HepG2 (cell line): ENCODE data around the gene IRGQ. TPM values are rescaled to one million over a fixed set of nuclear protein-coding genes. Genes with fewer than 3 reads are reported as not detected.

ENCODE experiments used
- CAMTA2 ChIP-seq: sonication (generic); formaldehyde crosslinking; IDR thresholded peaks from 2 replicates; pipeline ENCODE4 v1.4.0; 2020; ENCODE audit warnings: mild to moderate bottlenecking, missing genetic modification reagents, borderline replicate concordance
- CREM ChIP-seq, 2 experiments: sonication (generic) in 1 of 2; formaldehyde crosslinking in 1 of 2; IDR thresholded peaks; 2 replicates each; pipeline versions ENCODE4 v1.4.0 to v1.6.1; 2016 to 2020; ENCODE audit warnings: antibody characterized with exemption in 1 of 2, mild to moderate bottlenecking in 1 of 2, missing genetic modification reagents in 1 of 2
- IRX3 ChIP-seq: sonication (generic); formaldehyde crosslinking; IDR thresholded peaks from 2 replicates; pipeline ENCODE4 v1.8.1; 2023; ENCODE audit warnings: mild to moderate bottlenecking, low read depth, missing genetic modification reagents, borderline replicate concordance
- KDM5A ChIP-seq: fragments of 200-600 bp; sonication (generic); IDR thresholded peaks from 2 replicates; pipeline ENCODE4 v1.7.0; 2018; ENCODE audit warnings: antibody characterized with exemption, mild to moderate bottlenecking, low read length, borderline replicate concordance
- KLF16 ChIP-seq, 2 experiments: sonication (generic) in 1 of 2; formaldehyde crosslinking in 1 of 2; IDR thresholded peaks; 2 replicates each; pipeline versions ENCODE4 v1.6.1 to v1.8.0; 2016 to 2023; ENCODE audit warnings: missing genetic modification reagents in 2 of 2, missing compliant biosample characterization in 1 of 2
- MYC ChIP-seq: sonication (generic); formaldehyde crosslinking; IDR thresholded peaks from 2 replicates; pipeline ENCODE4 v1.9.0; 2021; ENCODE audit warnings: missing genetic modification reagents, borderline replicate concordance
- NFYC ChIP-seq: IDR thresholded peaks from 2 replicates; pipeline ENCODE4 v1.6.1; 2016; ENCODE audit warnings: missing genetic modification reagents, missing compliant biosample characterization
- POLR2A ChIP-seq, 2 experiments: IDR thresholded peaks; 2 replicates each; pipeline ENCODE4 v1.6.1; 2011; ENCODE audit warnings: low read depth in 2 of 2, low read length in 2 of 2, mild to moderate bottlenecking in 1 of 2, moderate library complexity in 1 of 2; ENCODE audit not compliant: insufficient read depth in 1 of 2
- RFXANK ChIP-seq: IDR thresholded peaks from 2 replicates; pipeline ENCODE4 v1.6.1; 2016
- RFXAP ChIP-seq: sonication (generic); formaldehyde crosslinking; IDR thresholded peaks from 2 replicates; pipeline ENCODE4 v1.4.0; 2020; ENCODE audit warnings: missing genetic modification reagents, borderline replicate concordance
- ZNF670 ChIP-seq: sonication (generic); formaldehyde crosslinking; IDR thresholded peaks from 2 replicates; pipeline ENCODE4 v1.8.0; 2022; ENCODE audit warnings: mild to moderate bottlenecking, missing genetic modification reagents, borderline replicate concordance
- ZNF674 ChIP-seq: sonication (generic); formaldehyde crosslinking; IDR thresholded peaks from 2 replicates; pipeline ENCODE4 v1.5.0; 2020; ENCODE audit warnings: low read depth, mild to moderate bottlenecking, missing genetic modification reagents
- ZNF780A ChIP-seq: sonication (generic); formaldehyde crosslinking; IDR thresholded peaks from 2 replicates; pipeline ENCODE4 v1.8.0; 2022; ENCODE audit warnings: mild to moderate bottlenecking, missing genetic modification reagents, moderate library complexity
- ZNF891 ChIP-seq: sonication (generic); formaldehyde crosslinking; IDR thresholded peaks from 2 replicates; pipeline ENCODE4 v1.5.0; 2020; ENCODE audit warnings: mild to moderate bottlenecking, missing genetic modification reagents
- polyA plus RNA-seq, 8 experiments: library from polyadenylated mRNA; depleted of rRNA in 3 of 8; stranded (reverse) in 7 of 8; unstranded in 1 of 8; fragments of >200 nt; fragmentation: Illumina TruSeq in 4 of 8; extraction: Trizol in 4 of 8; gene quantifications; 2 replicates each; pipeline versions ENCODE4 v1.2.1 to v1.2.3, GENCODE V29; 2011 to 2016; ENCODE audit warnings: low read depth in 4 of 8, missing spikeins in 1 of 8, mixed read lengths in 1 of 8; ENCODE audit not compliant: insufficient read depth in 1 of 8
- total RNA-seq, 5 experiments: library from RNA; depleted of rRNA; stranded (reverse); fragments of >200 nt; fragmentation: Illumina TruSeq; extraction: Trizol; gene quantifications; 2 replicates each; pipeline ENCODE4 v1.2.3, GENCODE V29; 2016; ENCODE audit warnings: low read depth in 1 of 5
- TF ChIP-seq, protein P1 (sequence below): sonication (generic); formaldehyde crosslinking; IDR thresholded peaks from 2 replicates; pipeline ENCODE4 v1.5.1; 2020; ENCODE audit warnings: mild to moderate bottlenecking, missing genetic modification reagents, borderline replicate concordance
- TF ChIP-seq, protein P2 (sequence below): sonication (generic); formaldehyde crosslinking; IDR thresholded peaks from 2 replicates; pipeline ENCODE4 v1.4.0; 2020; ENCODE audit warnings: low read depth, missing genetic modification reagents
- TF ChIP-seq, protein P3 (sequence below): sonication (generic); formaldehyde crosslinking; IDR thresholded peaks from 2 replicates; pipeline ENCODE4 v1.4.0; 2020; ENCODE audit warnings: missing genetic modification reagents

IRGQ gene
- total and polyA plus RNA-seq, 2 of the 13 experiments (the other 11 are each of a cell fraction or from before 2014, with no cell fraction given): 11.6 to 12.4 TPM

DNA sequence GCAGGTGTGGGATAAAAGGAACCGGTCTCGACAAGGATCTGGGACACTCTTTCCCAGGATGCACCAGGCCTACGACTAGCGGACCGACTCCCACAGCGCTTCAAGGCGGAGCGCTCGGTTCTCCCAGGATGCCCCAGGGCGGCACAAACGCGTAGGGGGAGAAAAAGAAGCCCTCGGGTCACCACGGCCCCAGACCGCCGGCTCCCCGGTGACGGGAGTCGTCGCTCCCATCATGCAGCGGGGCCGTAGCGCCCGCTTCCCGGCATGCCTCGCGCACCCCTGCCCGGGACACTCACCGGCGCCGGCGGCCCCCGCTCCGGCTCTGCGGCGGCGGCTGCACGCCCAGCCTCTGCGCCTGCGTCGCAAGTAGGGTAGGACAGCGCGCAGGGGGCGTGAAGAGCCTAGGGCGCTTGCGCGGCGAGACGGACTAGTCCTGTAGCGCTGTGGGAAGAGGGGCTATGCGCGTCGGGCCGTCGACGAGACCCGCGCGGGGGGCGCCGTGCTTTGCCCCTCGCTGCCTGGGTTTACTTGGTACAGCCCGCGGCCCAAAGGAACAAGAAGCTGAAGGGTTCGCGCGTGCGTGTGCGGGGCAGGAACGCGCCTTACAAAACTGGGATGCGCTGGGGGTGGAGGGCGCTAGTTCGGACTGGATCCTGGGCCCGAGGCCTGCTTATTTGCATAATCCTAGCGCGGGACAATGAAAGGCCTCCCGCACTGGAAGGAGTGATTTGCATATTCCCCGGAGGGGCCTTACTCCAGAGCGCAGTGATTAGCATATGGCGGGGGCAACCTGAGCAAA, 23.5 kb upstream of the IRGQ start, which contains the start of gene ZNF428 (continued):
- TF ChIP-seq KDM5A (peak; percentile 51; the same call in 1 of the 2 replicates), ZNF674 (0 out of 2 replicates have a peak, but pooled peaks have one; percentile 85), ZNF780A (CRISPR knock-in tag) (no peak), KLF16 (CRISPR knock-in tag; IDR thresholded peaks at IDR 0.05) (peak in 1 of 2 experiments; percentile 51; a peak in 2 of 4 replicates), CAMTA2 (0 out of 2 replicates have a peak, but pooled peaks have one; percentile 76), NFYC (no peak), RFXAP (CRISPR knock-in tag) (peak; percentile 20), ZNF891 (CRISPR knock-in tag) (peak; percentile 78), POLR2A (IDR thresholded peaks at IDR 0.05; ENCODE audit: insufficient read depth in 1 of 2, low read depth in 2 of 2, low read length in 2 of 2) (peak; percentile 78 to 80), MYC (CRISPR knock-in tag) (0 out of 2 replicates have a peak, but pooled peaks have one; percentile 47), ZNF670 (peak; percentile 90; the same call in 1 of the 2 replicates), IRX3 (0 out of 2 replicates have a peak, but pooled peaks have one; percentile 51), CREM (IDR thresholded peaks at IDR 0.05) (peak; percentile 9; the same call in 1 of the 2 replicates), CREM (CRISPR knock-in tag; IDR thresholded peaks at IDR 0.05) (no peak), RFXANK (0 out of 2 replicates have a peak, but pooled peaks have one; percentile 26)
- TF ChIP-seq, protein P1, sequence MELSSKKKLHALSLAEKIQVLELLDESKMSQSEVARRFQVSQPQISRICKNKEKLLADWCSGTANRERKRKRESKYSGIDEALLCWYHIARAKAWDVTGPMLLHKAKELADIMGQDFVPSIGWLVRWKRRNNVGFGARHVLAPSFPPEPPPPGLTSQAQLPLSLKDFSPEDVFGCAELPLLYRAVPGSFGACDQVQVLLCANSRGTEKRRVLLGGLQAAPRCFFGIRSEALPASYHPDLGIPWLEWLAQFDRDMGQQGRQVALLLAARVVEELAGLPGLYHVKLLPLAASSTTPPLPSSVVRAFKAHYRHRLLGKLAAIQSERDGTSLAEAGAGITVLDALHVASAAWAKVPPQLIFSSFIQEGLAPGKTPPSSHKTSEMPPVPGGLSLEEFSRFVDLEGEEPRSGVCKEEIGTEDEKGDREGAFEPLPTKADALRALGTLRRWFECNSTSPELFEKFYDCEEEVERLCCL (CRISPR knock-in tag): peak; percentile 86; the same call in 1 of the 2 replicates
- TF ChIP-seq, protein P2, sequence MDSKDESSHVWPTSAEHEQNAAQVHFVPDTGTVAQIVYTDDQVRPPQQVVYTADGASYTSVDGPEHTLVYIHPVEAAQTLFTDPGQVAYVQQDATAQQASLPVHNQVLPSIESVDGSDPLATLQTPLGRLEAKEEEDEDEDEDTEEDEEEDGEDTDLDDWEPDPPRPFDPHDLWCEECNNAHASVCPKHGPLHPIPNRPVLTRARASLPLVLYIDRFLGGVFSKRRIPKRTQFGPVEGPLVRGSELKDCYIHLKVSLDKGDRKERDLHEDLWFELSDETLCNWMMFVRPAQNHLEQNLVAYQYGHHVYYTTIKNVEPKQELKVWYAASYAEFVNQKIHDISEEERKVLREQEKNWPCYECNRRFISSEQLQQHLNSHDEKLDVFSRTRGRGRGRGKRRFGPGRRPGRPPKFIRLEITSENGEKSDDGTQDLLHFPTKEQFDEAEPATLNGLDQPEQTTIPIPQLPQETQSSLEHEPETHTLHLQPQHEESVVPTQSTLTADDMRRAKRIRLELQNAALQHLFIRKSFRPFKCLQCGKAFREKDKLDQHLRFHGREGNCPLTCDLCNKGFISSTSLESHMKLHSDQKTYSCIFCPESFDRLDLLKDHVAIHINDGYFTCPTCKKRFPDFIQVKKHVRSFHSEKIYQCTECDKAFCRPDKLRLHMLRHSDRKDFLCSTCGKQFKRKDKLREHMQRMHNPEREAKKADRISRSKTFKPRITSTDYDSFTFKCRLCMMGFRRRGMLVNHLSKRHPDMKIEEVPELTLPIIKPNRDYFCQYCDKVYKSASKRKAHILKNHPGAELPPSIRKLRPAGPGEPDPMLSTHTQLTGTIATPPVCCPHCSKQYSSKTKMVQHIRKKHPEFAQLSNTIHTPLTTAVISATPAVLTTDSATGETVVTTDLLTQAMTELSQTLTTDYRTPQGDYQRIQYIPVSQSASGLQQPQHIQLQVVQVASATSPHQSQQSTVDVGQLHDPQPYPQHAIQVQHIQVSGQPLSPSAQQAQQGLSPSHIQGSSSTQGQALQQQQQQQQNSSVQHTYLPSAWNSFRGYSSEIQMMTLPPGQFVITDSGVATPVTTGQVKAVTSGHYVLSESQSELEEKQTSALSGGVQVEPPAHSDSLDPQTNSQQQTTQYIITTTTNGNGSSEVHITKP (CRISPR knock-in tag): peak; percentile 97
- TF ChIP-seq, protein P3, sequence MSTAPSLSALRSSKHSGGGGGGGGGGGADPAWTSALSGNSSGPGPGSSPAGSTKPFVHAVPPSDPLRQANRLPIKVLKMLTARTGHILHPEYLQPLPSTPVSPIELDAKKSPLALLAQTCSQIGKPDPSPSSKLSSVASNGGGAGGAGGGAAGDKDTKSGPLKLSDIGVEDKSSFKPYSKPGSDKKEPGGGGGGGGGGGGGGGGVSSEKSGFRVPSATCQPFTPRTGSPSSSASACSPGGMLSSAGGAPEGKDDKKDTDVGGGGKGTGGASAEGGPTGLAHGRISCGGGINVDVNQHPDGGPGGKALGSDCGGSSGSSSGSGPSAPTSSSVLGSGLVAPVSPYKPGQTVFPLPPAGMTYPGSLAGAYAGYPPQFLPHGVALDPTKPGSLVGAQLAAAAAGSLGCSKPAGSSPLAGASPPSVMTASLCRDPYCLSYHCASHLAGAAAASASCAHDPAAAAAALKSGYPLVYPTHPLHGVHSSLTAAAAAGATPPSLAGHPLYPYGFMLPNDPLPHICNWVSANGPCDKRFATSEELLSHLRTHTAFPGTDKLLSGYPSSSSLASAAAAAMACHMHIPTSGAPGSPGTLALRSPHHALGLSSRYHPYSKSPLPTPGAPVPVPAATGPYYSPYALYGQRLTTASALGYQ (CRISPR knock-in tag): peak; percentile 82; the same call in 1 of the 2 replicates
